Measurements from ENCODE around the gene TXNDC16.
"Not testable (repeated sequence)": the region's sequence is repeated elsewhere in the genome, so short reads cannot be mapped to it uniquely, and the experiment has no call there.

Gene TXNDC16

GRCh38 chr14:52552063-52552988 is at the start of gene TXNDC16, which contains the start of gene GPR137C:
TXNDC16 (minus strand) TSS chr14:52552505; CDS start chr14:52543557, 8,948 bp downstream.
GPR137C (plus strand) TSS chr14:52552836; CDS start chr14:52553148, 312 bp downstream.
- peak within 1 kb of the TSS; percentile 82 for H3K27ac ChIP-seq (ENCODE audit: low read depth, low read length)
- H3K36me3 ChIP-seq (ENCODE audit: control insufficient read depth, insufficient read depth, low read length): no peaks in the 10 kb centered on the region
- H3K9ac ChIP-seq (ENCODE audit: low read length): peak within 1 kb of the TSS; percentile 97
- peak within 1 kb of the TSS; percentile 92 for H3K4me3 ChIP-seq (ENCODE audit: low read length)
- no peaks in the 10 kb centered on the region for H3K27me3 ChIP-seq (ENCODE audit: control insufficient read depth, insufficient read depth, low read length)
- peaks cover 4% of the 10 kb centered on the region for H3K4me1 ChIP-seq (ENCODE audit: control insufficient read depth, insufficient read depth, low read length)

- no peak overlapping the region for H3K4me3 ChIP-seq (ENCODE audit: low read length)
- no peaks in the 10 kb centered on the region for H3K27me3 ChIP-seq (ENCODE audit: control insufficient read depth, insufficient read depth, low read length)
- no peak overlapping the region for H3K27ac ChIP-seq (ENCODE audit: low read depth, low read length)
- H3K4me1 ChIP-seq (ENCODE audit: control insufficient read depth, insufficient read depth, low read length): no peaks in the 10 kb centered on the region
- H3K9ac ChIP-seq (ENCODE audit: low read length): no peak overlapping the region
- no peaks in the 10 kb centered on the region for H3K36me3 ChIP-seq (ENCODE audit: control insufficient read depth, insufficient read depth, low read length)
These were observed 47.7 kb upstream of the TXNDC16 start for GRCh38 chr14:52599974-52600373.

- Histone ChIP-seq H3K27me3 (ENCODE audit: control insufficient read depth, insufficient read depth, low read length) (no peaks in the 10 kb centered on the region), H3K36me3 (ENCODE audit: control insufficient read depth, insufficient read depth, low read length) (no peaks in the 10 kb centered on the region), H3K27ac (ENCODE audit: low read depth, low read length) (no peak overlapping the region), H3K4me3 (ENCODE audit: low read length) (no peak overlapping the region), H3K4me1 (ENCODE audit: control insufficient read depth, insufficient read depth, low read length) (no peaks in the 10 kb centered on the region), H3K9ac (ENCODE audit: low read length) (no peak overlapping the region)
These were observed 46.3 kb upstream of the TXNDC16 start for GRCh38 chr14:52598568-52598967.

GRCh38 chr14:52596861-52597260 is 44.6 kb upstream of the TXNDC16 start:
- Histone ChIP-seq H3K4me3 (ENCODE audit: low read length) (no peak overlapping the region), H3K36me3 (ENCODE audit: control insufficient read depth, insufficient read depth, low read length) (no peaks in the 10 kb centered on the region), H3K4me1 (ENCODE audit: control insufficient read depth, insufficient read depth, low read length) (no peaks in the 10 kb centered on the region), H3K9ac (ENCODE audit: low read length) (no peak overlapping the region), H3K27ac (ENCODE audit: low read depth, low read length) (no peak overlapping the region), H3K27me3 (ENCODE audit: control insufficient read depth, insufficient read depth, low read length) (no peaks in the 10 kb centered on the region)

GRCh38 chr14:52596320-52596719 is 44.0 kb upstream of the TXNDC16 start:
- Histone ChIP-seq H3K36me3 (ENCODE audit: control insufficient read depth, insufficient read depth, low read length) (no peaks in the 10 kb centered on the region), H3K27ac (ENCODE audit: low read depth, low read length) (no peak overlapping the region), H3K4me1 (ENCODE audit: control insufficient read depth, insufficient read depth, low read length) (no peaks in the 10 kb centered on the region), H3K27me3 (ENCODE audit: control insufficient read depth, insufficient read depth, low read length) (no peaks in the 10 kb centered on the region), H3K4me3 (ENCODE audit: low read length) (no peak overlapping the region), H3K9ac (ENCODE audit: low read length) (no peak overlapping the region)

- Histone ChIP-seq H3K27me3 (ENCODE audit: control insufficient read depth, insufficient read depth, low read length) (no peaks in the 10 kb centered on the region), H3K36me3 (ENCODE audit: control insufficient read depth, insufficient read depth, low read length) (no peaks in the 10 kb centered on the region), H3K4me1 (ENCODE audit: control insufficient read depth, insufficient read depth, low read length) (no peaks in the 10 kb centered on the region), H3K4me3 (ENCODE audit: low read length) (no peak overlapping the region), H3K27ac (ENCODE audit: low read depth, low read length) (no peak overlapping the region), H3K9ac (ENCODE audit: low read length) (no peak overlapping the region)
These were observed 38.0 kb upstream of the TXNDC16 start for GRCh38 chr14:52590318-52590717.

GRCh38 chr14:52589646-52590045 is 37.3 kb upstream of the TXNDC16 start:
- Histone ChIP-seq H3K36me3 (ENCODE audit: control insufficient read depth, insufficient read depth, low read length) (no peaks in the 10 kb centered on the region), H3K9ac (ENCODE audit: low read length) (no peak overlapping the region), H3K4me1 (ENCODE audit: control insufficient read depth, insufficient read depth, low read length) (no peaks in the 10 kb centered on the region), H3K27ac (ENCODE audit: low read depth, low read length) (no peak overlapping the region), H3K27me3 (ENCODE audit: control insufficient read depth, insufficient read depth, low read length) (no peaks in the 10 kb centered on the region), H3K4me3 (ENCODE audit: low read length) (no peak overlapping the region)

GRCh38 chr14:52583544-52583943 is 31.2 kb upstream of the TXNDC16 start:
- no peaks in the 10 kb centered on the region for H3K36me3 ChIP-seq (ENCODE audit: control insufficient read depth, insufficient read depth, low read length)
- no peak overlapping the region for H3K4me3 ChIP-seq (ENCODE audit: low read length)
- H3K4me1 ChIP-seq (ENCODE audit: control insufficient read depth, insufficient read depth, low read length): no peaks in the 10 kb centered on the region
- H3K9ac ChIP-seq (ENCODE audit: low read length): no peak overlapping the region
- no peak overlapping the region for H3K27ac ChIP-seq (ENCODE audit: low read depth, low read length)
- H3K27me3 ChIP-seq (ENCODE audit: control insufficient read depth, insufficient read depth, low read length): no peaks in the 10 kb centered on the region

- no peaks in the 10 kb centered on the region for H3K36me3 ChIP-seq (ENCODE audit: control insufficient read depth, insufficient read depth, low read length)
- H3K4me3 ChIP-seq (ENCODE audit: low read length): no peak overlapping the region
- H3K27me3 ChIP-seq (ENCODE audit: control insufficient read depth, insufficient read depth, low read length): no peaks in the 10 kb centered on the region
- H3K4me1 ChIP-seq (ENCODE audit: control insufficient read depth, insufficient read depth, low read length): no peaks in the 10 kb centered on the region
- no peak overlapping the region for H3K9ac ChIP-seq (ENCODE audit: low read length)
- no peak overlapping the region for H3K27ac ChIP-seq (ENCODE audit: low read depth, low read length)
These were observed 23.6 kb upstream of the TXNDC16 start for GRCh38 chr14:52575858-52576257.

- H3K36me3 ChIP-seq (ENCODE audit: control insufficient read depth, insufficient read depth, low read length); H3K27me3 ChIP-seq (ENCODE audit: control insufficient read depth, insufficient read depth, low read length); H3K27ac ChIP-seq (ENCODE audit: low read depth, low read length); H3K4me1 ChIP-seq (ENCODE audit: control insufficient read depth, insufficient read depth, low read length); H3K4me3 ChIP-seq (ENCODE audit: low read length); H3K9ac ChIP-seq (ENCODE audit: low read length): not testable (repeated sequence)
These were observed 16.1 kb upstream of the TXNDC16 start for GRCh38 chr14:52568454-52568853.

- Histone ChIP-seq H3K9ac (ENCODE audit: low read length) (no peak overlapping the region), H3K4me1 (ENCODE audit: control insufficient read depth, insufficient read depth, low read length) (no peaks in the 10 kb centered on the region), H3K27me3 (ENCODE audit: control insufficient read depth, insufficient read depth, low read length) (no peaks in the 10 kb centered on the region), H3K27ac (ENCODE audit: low read depth, low read length) (no peak overlapping the region), H3K36me3 (ENCODE audit: control insufficient read depth, insufficient read depth, low read length) (no peaks in the 10 kb centered on the region), H3K4me3 (ENCODE audit: low read length) (no peak overlapping the region)
These were observed 10.8 kb upstream of the TXNDC16 start for GRCh38 chr14:52563120-52563519.

GRCh38 chr14:52558688-52559087 is 6.4 kb upstream of the TXNDC16 start:
- H3K9ac ChIP-seq (ENCODE audit: low read length): no peak overlapping the region
- H3K4me3 ChIP-seq (ENCODE audit: low read length): no peak overlapping the region
- H3K27ac ChIP-seq (ENCODE audit: low read depth, low read length): no peak overlapping the region
- peaks cover 2% of the 10 kb centered on the region for H3K4me1 ChIP-seq (ENCODE audit: control insufficient read depth, insufficient read depth, low read length)
- no peaks in the 10 kb centered on the region for H3K27me3 ChIP-seq (ENCODE audit: control insufficient read depth, insufficient read depth, low read length)
- H3K36me3 ChIP-seq (ENCODE audit: control insufficient read depth, insufficient read depth, low read length): no peaks in the 10 kb centered on the region

Measured in rectal smooth muscle tissue (tissue), 1 donor.